C4-2B (cell line): ENCODE results near the gene OR1F1.

Experiments used
- H3K27ac ChIP-seq: fragments of 450-650 bp; 2 replicates; pipeline ENCODE4 v1.5.1; 2017
- CTCF ChIP-seq: fragments of 450-650 bp; conservative IDR thresholded peaks from 2 replicates; pipeline ENCODE4 v1.5.1; 2017; ENCODE audit warnings: mild to moderate bottlenecking
- ZFX ChIP-seq: fragments of 450-650 bp; IDR thresholded peaks from 2 replicates; pipeline ENCODE4 v1.6.1; 2017

The OR1F1 gene

GRCh38 chr16:3214904-3215600 lies 27.0 kb downstream of the OR1F1 start:
- TF ChIP-seq ZFX (no peak), CTCF (no peak)
- H3K27ac ChIP-seq: no peak overlapping the region

- no peak for TF ChIP-seq ZFX
- TF ChIP-seq CTCF: no peak
- H3K27ac ChIP-seq: no peak overlapping the region
These were observed 27.7 kb downstream of the OR1F1 start for GRCh38 chr16:3215601-3216262.

GRCh38 chr16:3216263-3216640 lies 28.2 kb downstream of the OR1F1 start:
- H3K27ac ChIP-seq: no peak overlapping the region
- no peak for TF ChIP-seq ZFX
- no peak for TF ChIP-seq CTCF

- H3K27ac ChIP-seq: no peak overlapping the region
- no peak for TF ChIP-seq ZFX
- TF ChIP-seq CTCF: no peak
These were observed 32.8 kb downstream of the OR1F1 start for GRCh38 chr16:3220839-3221238.

GRCh38 chr16:3223913-3224515 lies 36.0 kb downstream of the OR1F1 start:
- H3K27ac ChIP-seq: no peak overlapping the region
- TF ChIP-seq ZFX (no peak), CTCF (no peak)

GRCh38 chr16:3234543-3234856 lies 46.5 kb downstream of the OR1F1 start:
- TF ChIP-seq ZFX (no peak), CTCF (no peak)
- peak overlapping the region; percentile 87 for H3K27ac ChIP-seq

GRCh38 chr16:3234857-3235561 lies 47.0 kb downstream of the OR1F1 start, which contains the start of gene ZNF200:
Gene ZNF200, minus strand, starts transcription at chr16:3235158. Its CDS starts 1,403 bp downstream, at chr16:3233755.
- TF ChIP-seq ZFX (peak; percentile 73; the same call in 1 of the 2 replicates), CTCF (no peak)
- H3K27ac ChIP-seq: peak within 1 kb of the TSS; percentile 87
